RWPE2 (cell line): ENCODE results near the gene ACSBG1.

ENCODE experiments used
- ATAC-seq: fragments of 200-7000 bp; cut with Tn5 transposase; 3 replicates; pipeline ENCODE4 v1.9.1; 2021; ENCODE audit warnings: low read depth
- DNase-seq: peaks from one replicate; pipeline ENCODE4 v3.0.0-alpha.2; 2020; ENCODE audit warnings: low spot score
- H3K27ac ChIP-seq: fragments of 450-650 bp; 2 replicates; pipeline ENCODE4 v1.5.1; 2017; ENCODE audit warnings: mild to moderate bottlenecking; ENCODE audit not compliant: poor library complexity, severe bottlenecking
- H3K27me3 ChIP-seq: fragments of 250-450 bp; sonication (Bioruptor Pico); 2 replicates; pipeline ENCODE4 v1.5.1; 2021; ENCODE audit warnings: mild to moderate bottlenecking, moderate library complexity; ENCODE audit not compliant: insufficient read depth, poor library complexity, severe bottlenecking
- H3K36me3 ChIP-seq: fragments of 250-450 bp; sonication (Bioruptor Pico); 2 replicates; pipeline ENCODE4 v1.5.1; 2020; ENCODE audit warnings: low read depth, mild to moderate bottlenecking, moderate library complexity
- H3K4me1 ChIP-seq: fragments of 250-450 bp; sonication (Bioruptor Pico); 2 replicates; pipeline ENCODE4 v1.5.1; 2021; ENCODE audit warnings: mild to moderate bottlenecking, moderate library complexity; ENCODE audit not compliant: insufficient read depth, poor library complexity, severe bottlenecking
- H3K4me3 ChIP-seq: fragments of 250-450 bp; sonication (Bioruptor Pico); 2 replicates; pipeline ENCODE4 v1.5.1; 2021; ENCODE audit warnings: mild to moderate bottlenecking, moderate library complexity; ENCODE audit not compliant: severe bottlenecking
- H3K9me3 ChIP-seq: fragments of 250-450 bp; sonication (Bioruptor Pico); 2 replicates; pipeline ENCODE4 v1.5.1; 2021; ENCODE audit warnings: mild to moderate bottlenecking, moderate library complexity; ENCODE audit not compliant: severe bottlenecking
- CTCF ChIP-seq: fragments of 450-650 bp; IDR thresholded peaks from one replicate; pipeline ENCODE4 v1.5.1; 2017; ENCODE audit warnings: mild to moderate bottlenecking, moderate library complexity; ENCODE audit not compliant: poor library complexity, severe bottlenecking

ACSBG1 gene

GRCh38 chr15:78170848-78171773 is 63.3 kb downstream of the ACSBG1 start:
- no peaks in the 10 kb centered on the region for H3K4me1 ChIP-seq
- DNase-seq = no peak
- no peaks in the 10 kb centered on the region for H3K27me3 ChIP-seq
- no peak for TF ChIP-seq CTCF
- ATAC-seq = no peak
- peaks cover 54% of the 10 kb centered on the region for H3K36me3 ChIP-seq
- H3K27ac ChIP-seq = no peak overlapping the region
- no peaks in the 10 kb centered on the region for H3K9me3 ChIP-seq
- H3K4me3 ChIP-seq = no peak overlapping the region

GRCh38 chr15:78168608-78169007 is 65.8 kb downstream of the ACSBG1 start:
- Histone ChIP-seq H3K9me3 (no peaks in the 10 kb centered on the region), H3K27ac (no peak overlapping the region), H3K4me1 (no peaks in the 10 kb centered on the region), H3K36me3 (peaks cover 79% of the 10 kb centered on the region), H3K4me3 (no peak overlapping the region), H3K27me3 (no peaks in the 10 kb centered on the region)
- ATAC-seq (no peak), DNase-seq (no peak)
- TF ChIP-seq CTCF = no peak

GRCh38 chr15:78167227-78167888 is 67.0 kb downstream of the ACSBG1 start:
- ATAC-seq (no peak), DNase-seq (no peak)
- Histone ChIP-seq H3K36me3 (peaks cover 90% of the 10 kb centered on the region), H3K9me3 (no peaks in the 10 kb centered on the region), H3K4me3 (no peak overlapping the region), H3K4me1 (no peaks in the 10 kb centered on the region), H3K27ac (no peak overlapping the region), H3K27me3 (no peaks in the 10 kb centered on the region)
- TF ChIP-seq CTCF = no peak

GRCh38 chr15:78164010-78164409 is 70.4 kb downstream of the ACSBG1 start:
- Histone ChIP-seq H3K4me1 (no peaks in the 10 kb centered on the region), H3K27ac (no peak overlapping the region), H3K36me3 (peaks cover 94% of the 10 kb centered on the region), H3K9me3 (no peaks in the 10 kb centered on the region), H3K27me3 (no peaks in the 10 kb centered on the region), H3K4me3 (no peak overlapping the region)
- no peak for TF ChIP-seq CTCF
- ATAC-seq = no peak
- DNase-seq = no peak
